NCI-H2107 treated with DMSO at 0.1 percent for 48 hours (cell line): ENCODE measurements around the gene WDR48.

Experiments used
- DNase-seq: peaks from one replicate; lab custom pipeline; 2025; ENCODE audit not compliant: unreplicated experiment; lab: John Stamatoyannopoulos, UW

Gene WDR48

GRCh38 chr3:39118931-39119660 lies 67.3 kb downstream of the WDR48 start:
- DNase-seq, result no peak

GRCh38 chr3:39121621-39122020 lies 69.8 kb downstream of the WDR48 start:
- DNase-seq, result no peak

- DNase-seq, result no peak
These were observed 71.0 kb downstream of the WDR48 start for GRCh38 chr3:39122813-39123212.

- DNase-seq, result no peak
These were observed 73.3 kb downstream of the WDR48 start for GRCh38 chr3:39124876-39125840.

- no peak for DNase-seq
These were observed 74.2 kb downstream of the WDR48 start for GRCh38 chr3:39125841-39126500.

GRCh38 chr3:39126532-39127071 lies 74.8 kb downstream of the WDR48 start:
- DNase-seq, result no peak

- no peak for DNase-seq
These were observed 75.6 kb downstream of the WDR48 start for GRCh38 chr3:39127269-39127907.

- no peak for DNase-seq
These were observed 76.1 kb downstream of the WDR48 start for GRCh38 chr3:39127908-39128304.

GRCh38 chr3:39128951-39129350 lies 77.1 kb downstream of the WDR48 start:
- DNase-seq, result no peak

- no peak for DNase-seq
These were observed 78.2 kb downstream of the WDR48 start for GRCh38 chr3:39130026-39130425.

GRCh38 chr3:39130693-39131265 lies 79.0 kb downstream of the WDR48 start:
- DNase-seq, result no peak

- DNase-seq, result no peak
These were observed 80.6 kb downstream of the WDR48 start for GRCh38 chr3:39132096-39133092.

- DNase-seq, result no peak
These were observed 81.3 kb downstream of the WDR48 start for GRCh38 chr3:39133093-39133490.

- no peak for DNase-seq
These were observed 82.0 kb downstream of the WDR48 start for GRCh38 chr3:39133822-39134221.

GRCh38 chr3:39134305-39134704 lies 82.5 kb downstream of the WDR48 start:
- DNase-seq, result no peak

GRCh38 chr3:39135170-39135805 lies 83.5 kb downstream of the WDR48 start:
- no peak for DNase-seq

- no peak for DNase-seq
These were observed 85.0 kb downstream of the WDR48 start for GRCh38 chr3:39136533-39137434.

- no peak for DNase-seq
These were observed 85.7 kb downstream of the WDR48 start for GRCh38 chr3:39137435-39137936.
